GM12892 (cell line): ENCODE data around the gene ITIH1. TPM values are rescaled to one million over a fixed set of nuclear protein-coding genes. Genes with fewer than 3 reads are reported as not detected.
"Not testable (repeated sequence)": the region's sequence is repeated elsewhere in the genome, so short reads cannot be mapped to it uniquely, and the experiment has no call there.

Experiments
- DNase-seq: peaks from one replicate; pipeline ENCODE4 v3.0.0; 2011; ENCODE audit not compliant: insufficient read length
- FAIRE-seq: peaks from 2 replicates; lab custom pipeline; 2011; peaks lifted over from hg19 to GRCh38; lab: Jason Lieb, UNC
- POLR2A ChIP-seq: IDR thresholded peaks from 2 replicates; pipeline ENCODE4 v1.6.1; 2011; ENCODE audit warnings: low read depth, low read length, control low read depth
- POLR2AphosphoS5 ChIP-seq: IDR thresholded peaks from 2 replicates; pipeline ENCODE4 v1.6.1; 2011; ENCODE audit warnings: low read depth, low read length, control low read depth
- TAF1 ChIP-seq: IDR thresholded peaks from 2 replicates; pipeline ENCODE4 v1.6.1; 2011; ENCODE audit warnings: low read depth, mild to moderate bottlenecking, control low read depth, low read length, borderline replicate concordance
- polyA plus RNA-seq: library from polyadenylated mRNA; unstranded; fragments of >200 nt; gene quantifications from one replicate; pipeline ENCODE4 v1.2.1, GENCODE V29; 2012; ENCODE audit warnings: missing spikeins, inconsistent platforms; ENCODE audit not compliant: missing spikeins

Gene ITIH1
- 1.3 TPM for polyA plus RNA-seq

GRCh38 chr3:52777127-52777958 lies at the start of gene ITIH1:
Gene ITIH1, plus strand, starts transcription at chr3:52777599. Its CDS starts 17 bp downstream, at chr3:52777616.
- TF ChIP-seq POLR2A (no peak), TAF1 (no peak), POLR2AphosphoS5 (no peak)
- FAIRE-seq (no peak), DNase-seq (no peak)

- FAIRE-seq, DNase-seq: not testable (repeated sequence)
Observed at GRCh38 chr3:52728753-52729152, 48.6 kb upstream of the ITIH1 start.

GRCh38 chr3:52730681-52731080 lies 46.7 kb upstream of the ITIH1 start:
- FAIRE-seq (peak; percentile 83), DNase-seq (no peak)

GRCh38 chr3:52731590-52731989 lies 45.8 kb upstream of the ITIH1 start:
- FAIRE-seq (peak; percentile 48), DNase-seq (no peak)
- TF ChIP-seq TAF1, result no peak
- TF ChIP-seq POLR2A, result no peak
- no peak for TF ChIP-seq POLR2AphosphoS5

More at GRCh38 chr3:52730681-52731080, 46.7 kb upstream of the ITIH1 start:
- TF ChIP-seq POLR2AphosphoS5 (no peak), POLR2A (no peak), TAF1 (no peak)

- peak; percentile 80 for FAIRE-seq
- no peak for TF ChIP-seq TAF1
- no peak for TF ChIP-seq POLR2A
- TF ChIP-seq POLR2AphosphoS5, result no peak
- no peak for DNase-seq
Observed at GRCh38 chr3:52733256-52733891, 44.0 kb upstream of the ITIH1 start.

GRCh38 chr3:52739730-52740129 lies 37.7 kb upstream of the ITIH1 start:
- no peak for TF ChIP-seq POLR2AphosphoS5
- TF ChIP-seq POLR2A, result no peak
- no peak for TF ChIP-seq TAF1
- FAIRE-seq, result no peak
- no peak for DNase-seq

GRCh38 chr3:52742418-52743041 lies 34.9 kb upstream of the ITIH1 start:
- FAIRE-seq (no peak), DNase-seq (no peak)
- TF ChIP-seq POLR2A, result no peak
- TF ChIP-seq TAF1, result no peak
- TF ChIP-seq POLR2AphosphoS5, result no peak

GRCh38 chr3:52743152-52743551 lies 34.2 kb upstream of the ITIH1 start:
- FAIRE-seq, result no peak
- TF ChIP-seq POLR2AphosphoS5 (no peak), POLR2A (no peak), TAF1 (no peak)
- DNase-seq, result no peak

- FAIRE-seq (no peak), DNase-seq (no peak)
- TF ChIP-seq POLR2AphosphoS5, result no peak
- no peak for TF ChIP-seq TAF1
- TF ChIP-seq POLR2A, result no peak
Observed at GRCh38 chr3:52743721-52744120, 33.7 kb upstream of the ITIH1 start.

- no peak for TF ChIP-seq TAF1
- TF ChIP-seq POLR2A, result no peak
- TF ChIP-seq POLR2AphosphoS5, result no peak
- no peak for FAIRE-seq
Observed at GRCh38 chr3:52752045-52752660, 25.2 kb upstream of the ITIH1 start.

GRCh38 chr3:52754373-52754772 lies 23.0 kb upstream of the ITIH1 start:
- FAIRE-seq, result no peak

More at GRCh38 chr3:52752045-52752660, 25.2 kb upstream of the ITIH1 start:
- no peak for DNase-seq

More at GRCh38 chr3:52754373-52754772, 23.0 kb upstream of the ITIH1 start:
- TF ChIP-seq TAF1 (no peak), POLR2AphosphoS5 (no peak), POLR2A (no peak)
- no peak for DNase-seq
